AG10803 (cell line): ENCODE measurements around the gene SH2D6.
A peak's percentile ranks its signal among the peaks of the same experiment; 100 is the strongest.

Experiments
- DNase-seq: peaks from one replicate; pipeline ENCODE4 v3.0.0; 2010; ENCODE audit warnings: low read depth
- H3K4me3 ChIP-seq: 2 replicates; pipeline ENCODE4 v1.5.1; 2011; ENCODE audit warnings: mild to moderate bottlenecking, low read length, control low read depth
- CTCF ChIP-seq: conservative IDR thresholded peaks from 2 replicates; pipeline ENCODE4 v1.5.1; 2011; ENCODE audit warnings: mild to moderate bottlenecking, low read length, control low read depth, inconsistent platforms

Gene SH2D6

GRCh38 chr2:85418132-85419008 lies at the start of gene SH2D6:
SH2D6 (plus strand) TSS chr2:85418714; CDS start chr2:85429466, 10,752 bp downstream.
- H3K4me3 ChIP-seq, result peak within 1 kb of the TSS; percentile 80
- DNase-seq, result peak; percentile 86
- TF ChIP-seq CTCF, result no peak

GRCh38 chr2:85368921-85369320 lies 49.6 kb upstream of the SH2D6 start:
- TF ChIP-seq CTCF, result no peak
- no peak for DNase-seq

GRCh38 chr2:85369500-85369899 lies 49.0 kb upstream of the SH2D6 start:
- no peak for DNase-seq
- no peak for TF ChIP-seq CTCF

More at GRCh38 chr2:85368921-85369320, 49.6 kb upstream of the SH2D6 start:
- H3K4me3 ChIP-seq, result no peak overlapping the region

GRCh38 chr2:85371045-85371444 lies 47.5 kb upstream of the SH2D6 start:
- no peak for TF ChIP-seq CTCF
- no peak overlapping the region for H3K4me3 ChIP-seq
- no peak for DNase-seq

More at GRCh38 chr2:85369500-85369899, 49.0 kb upstream of the SH2D6 start:
- H3K4me3 ChIP-seq, result no peak overlapping the region

GRCh38 chr2:85376291-85377065 lies 42.0 kb upstream of the SH2D6 start:
- TF ChIP-seq CTCF, result no peak
- DNase-seq, result peak; percentile 85
- no peak overlapping the region for H3K4me3 ChIP-seq

- peak; percentile 28 for DNase-seq
- TF ChIP-seq CTCF, result no peak
- H3K4me3 ChIP-seq, result no peak overlapping the region
These were observed 41.4 kb upstream of the SH2D6 start for GRCh38 chr2:85377083-85377482.
